Naive B cell (primary cell): ENCODE data around the gene BRK1. TPM values are rescaled to one million over a fixed set of nuclear protein-coding genes. Genes with fewer than 3 reads are reported as not detected.
"Not testable (repeated sequence)": the region's sequence is repeated elsewhere in the genome, so short reads cannot be mapped to it uniquely, and the experiment has no call there.

ENCODE experiments used
- ATAC-seq, 2 donors: fragments of 150-1000 bp; cut with Tn5 transposase; 2 replicates each; pipeline ENCODE4 v1.10.0; 2021; ENCODE audit warnings: low read depth in 2 of 2, mild to moderate bottlenecking in 2 of 2, moderate library complexity in 2 of 2
- DNase-seq: peaks from one replicate; pipeline ENCODE4 v3.0.0; 2022
- H3K27ac Mint-ChIP-seq, 6 donors: one replicate each; pipeline ENCODE4 v1.8.0; 2020 to 2022; ENCODE audit warnings: mild to moderate bottlenecking in 6 of 6, mixed read lengths in 6 of 6, moderate library complexity in 5 of 6, inconsistent platforms in 2 of 6
- H3K27me3 Mint-ChIP-seq, 3 donors: one replicate each; pipeline ENCODE4 v1.8.0; 2021 to 2022; ENCODE audit warnings: mixed read lengths in 3 of 3, mild to moderate bottlenecking in 1 of 3
- H3K36me3 Mint-ChIP-seq, 2 donors: one replicate each; pipeline ENCODE4 v1.8.0; 2020 to 2022; ENCODE audit warnings: mixed read lengths in 2 of 2, inconsistent platforms in 1 of 2, mild to moderate bottlenecking in 1 of 2
- H3K4me1 Mint-ChIP-seq, 3 donors: one replicate each; pipeline ENCODE4 v1.8.0; 2020 to 2022; ENCODE audit warnings: mixed read lengths in 3 of 3, inconsistent platforms in 1 of 3, mild to moderate bottlenecking in 1 of 3, moderate library complexity in 1 of 3
- H3K4me3 Mint-ChIP-seq, 8 donors: one replicate each; pipeline ENCODE4 v1.8.0; 2020 to 2022; ENCODE audit warnings: mild to moderate bottlenecking in 8 of 8, mixed read lengths in 8 of 8, moderate library complexity in 8 of 8, inconsistent platforms in 2 of 8
- H3K9me3 Mint-ChIP-seq, 7 donors: one replicate each; pipeline ENCODE4 v1.8.0; 2020 to 2022; ENCODE audit warnings: mixed read lengths in 7 of 7, mild to moderate bottlenecking in 5 of 7, inconsistent platforms in 2 of 7, moderate library complexity in 1 of 7
- polyA plus RNA-seq, 6 donors: library from polyadenylated mRNA; unstranded; fragments of 300-500 nt; fragmentation: Illumina TruSeq; gene quantifications; one replicate each; pipeline ENCODE4 v1.2.3, GENCODE V29; 2021; ENCODE audit warnings: low read depth in 6 of 6

The BRK1 gene
- polyA plus RNA-seq, 6 donors from 2014 or later, result 274 to 374 (median 312) TPM

DNA sequence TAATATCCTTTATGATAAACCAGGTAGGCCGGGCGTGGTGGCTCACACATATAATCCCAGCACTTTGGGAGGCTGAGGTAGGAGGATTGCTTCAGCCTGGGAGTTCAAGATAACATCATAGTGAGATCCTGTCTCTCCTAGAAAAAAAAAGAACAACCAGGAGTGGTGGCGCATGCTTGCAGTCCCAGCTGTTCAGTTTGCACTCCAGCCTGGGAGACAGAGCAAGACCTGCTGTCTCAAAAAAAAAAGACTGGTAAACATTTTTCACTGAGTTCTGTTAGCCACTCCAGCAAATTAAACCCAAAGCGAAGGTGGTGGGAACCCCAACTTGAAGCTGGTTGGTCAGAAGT is 39.6 kb downstream of the BRK1 start:
- Mint-ChIP-seq H3K27ac (peak overlapping the region in 1 of 6 donors; percentile 68), H3K4me1 (peaks cover 0 to 4% (median 1%) of the 10 kb centered on the region in 3 donors), H3K9me3 (no peaks in the 10 kb centered on the region), H3K36me3 (peaks cover 1 to 5% of the 10 kb centered on the region in 2 donors), H3K4me3 (peak overlapping the region in 1 of 8 donors; percentile 22), H3K27me3 (no peaks in the 10 kb centered on the region)
- DNase-seq (no peak), ATAC-seq (no peak)

DNA sequence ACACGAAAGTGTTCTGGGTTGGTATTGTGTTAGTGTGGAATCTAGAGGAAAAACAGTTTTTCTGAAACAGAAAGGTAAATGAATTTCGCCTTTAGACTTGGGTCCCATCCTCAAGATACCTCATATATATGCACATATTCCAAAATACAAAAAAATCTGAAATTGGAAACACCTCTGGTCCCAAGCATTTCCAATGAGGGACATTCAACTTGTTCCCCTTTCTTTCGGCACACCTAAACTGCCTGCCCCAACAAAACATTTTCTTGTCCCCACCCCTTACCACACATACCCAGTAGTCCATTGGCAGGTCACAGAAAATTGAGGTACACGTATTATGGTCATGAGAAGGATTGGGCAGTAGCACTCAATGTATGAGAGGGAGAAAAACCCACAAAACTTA is 40.2 kb downstream of the BRK1 start:
- no peak for DNase-seq
- no peak overlapping the region for H3K4me3 Mint-ChIP-seq
- H3K4me1 Mint-ChIP-seq, result no peaks in the 10 kb centered on the region
- ATAC-seq, result no peak
- H3K27me3 Mint-ChIP-seq, result no peaks in the 10 kb centered on the region
- no peaks in the 10 kb centered on the region for H3K9me3 Mint-ChIP-seq
- H3K36me3 Mint-ChIP-seq, result peaks cover 0 to 5% of the 10 kb centered on the region in 2 donors
- H3K27ac Mint-ChIP-seq, result peak overlapping the region in 2 of 6 donors; percentile 26 to 53

DNA sequence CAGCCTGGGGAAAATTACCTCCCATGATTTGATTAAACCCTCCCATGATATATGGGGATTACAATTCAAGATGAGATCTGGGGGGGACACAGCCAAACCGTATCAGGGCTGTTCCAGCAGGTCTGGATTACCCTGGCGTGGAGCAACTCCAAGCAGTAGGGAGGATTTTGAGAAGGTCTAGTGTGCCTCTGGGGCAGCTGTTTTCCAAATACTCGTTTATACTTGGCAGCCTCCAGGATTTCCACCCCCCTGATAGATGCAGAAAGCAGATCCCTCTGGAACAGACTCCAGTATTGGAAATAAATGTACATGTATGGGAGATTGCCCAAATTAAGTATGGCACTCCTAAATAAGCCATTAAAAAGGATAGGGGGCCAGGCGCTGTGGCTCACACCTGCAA is 41.6 kb downstream of the BRK1 start:
- no peak for ATAC-seq
- H3K27me3 Mint-ChIP-seq, result no peaks in the 10 kb centered on the region
- no peak overlapping the region for H3K4me3 Mint-ChIP-seq
- peaks cover 0 to 3% (median under 1%) of the 10 kb centered on the region in 3 donors for H3K4me1 Mint-ChIP-seq
- no peaks in the 10 kb centered on the region for H3K36me3 Mint-ChIP-seq
- H3K9me3 Mint-ChIP-seq, result no peaks in the 10 kb centered on the region
- DNase-seq, result no peak
- peak overlapping the region in 1 of 6 donors; percentile 12 for H3K27ac Mint-ChIP-seq

DNA sequence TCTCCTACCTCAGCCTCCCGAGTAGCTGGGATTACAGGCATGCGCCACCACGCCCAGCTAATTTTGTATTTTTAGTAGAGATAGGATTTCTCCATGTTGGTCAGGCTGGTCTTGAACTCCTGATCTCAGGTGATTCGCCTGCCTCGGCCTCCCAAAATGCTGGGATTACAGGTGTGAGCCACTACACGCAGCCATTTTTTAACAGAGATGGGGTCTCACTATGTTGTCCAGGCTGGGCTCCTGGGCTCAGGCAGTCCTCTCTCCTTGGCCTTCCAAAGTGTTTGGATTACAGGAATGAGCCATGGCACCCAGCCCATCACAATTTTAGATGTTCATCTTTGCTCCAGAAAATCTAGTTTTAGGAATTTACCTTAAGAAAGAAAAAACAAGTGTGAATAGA is 43.1 kb downstream of the BRK1 start:
- DNase-seq, H3K4me3 Mint-ChIP-seq, ATAC-seq, H3K27me3 Mint-ChIP-seq, H3K27ac Mint-ChIP-seq, H3K9me3 Mint-ChIP-seq, H3K36me3 Mint-ChIP-seq: not testable (repeated sequence)
- H3K4me1 Mint-ChIP-seq, result peaks cover 0 to 12% (median 6%) of the 10 kb centered on the region in 3 donors

DNA sequence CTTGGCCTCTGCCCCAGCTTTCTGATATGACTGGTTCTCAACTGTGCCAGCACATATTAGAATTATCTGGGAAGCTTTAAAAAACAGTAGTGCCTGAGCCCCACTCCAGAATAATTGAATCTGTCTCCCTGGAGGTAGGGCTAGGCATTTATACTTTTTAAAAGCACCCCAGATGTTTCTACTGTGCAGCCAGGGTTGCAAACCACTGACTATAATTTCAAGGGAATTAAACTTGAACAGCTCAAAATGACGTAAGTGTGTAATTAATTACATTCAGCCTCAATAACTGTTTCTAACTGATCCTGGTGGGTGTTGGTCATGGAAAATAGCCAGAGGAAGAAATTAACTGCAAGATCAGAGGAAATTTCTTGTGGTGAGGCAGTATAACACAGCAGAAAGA is 44.9 kb downstream of the BRK1 start:
- DNase-seq (no peak), ATAC-seq (no peak)
- Mint-ChIP-seq H3K4me1 (peaks cover 0 to 19% (median 6%) of the 10 kb centered on the region in 3 donors), H3K36me3 (no peaks in the 10 kb centered on the region), H3K9me3 (no peaks in the 10 kb centered on the region), H3K27me3 (no peaks in the 10 kb centered on the region), H3K27ac (no peak overlapping the region), H3K4me3 (no peak overlapping the region)

DNA sequence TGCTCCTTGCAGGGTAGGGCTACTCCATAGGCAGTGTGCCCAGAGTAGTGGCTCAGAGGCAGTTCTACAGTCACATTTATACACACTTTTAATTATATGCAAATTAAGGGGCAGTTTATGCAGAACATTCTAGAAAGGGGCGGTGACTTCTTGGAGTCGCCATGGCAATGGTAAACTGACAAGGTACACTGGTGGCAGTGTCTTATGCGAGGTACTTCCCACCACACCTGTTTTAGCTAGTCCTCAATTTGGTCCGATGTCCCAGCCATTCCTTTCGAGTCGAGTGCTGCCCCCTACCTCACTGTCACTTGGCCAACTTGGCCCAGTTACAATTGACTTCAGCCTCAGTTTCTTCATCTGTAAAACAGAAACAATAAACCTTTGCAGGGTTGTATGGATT is 45.5 kb downstream of the BRK1 start:
- H3K27ac Mint-ChIP-seq, result no peak overlapping the region

DNA sequence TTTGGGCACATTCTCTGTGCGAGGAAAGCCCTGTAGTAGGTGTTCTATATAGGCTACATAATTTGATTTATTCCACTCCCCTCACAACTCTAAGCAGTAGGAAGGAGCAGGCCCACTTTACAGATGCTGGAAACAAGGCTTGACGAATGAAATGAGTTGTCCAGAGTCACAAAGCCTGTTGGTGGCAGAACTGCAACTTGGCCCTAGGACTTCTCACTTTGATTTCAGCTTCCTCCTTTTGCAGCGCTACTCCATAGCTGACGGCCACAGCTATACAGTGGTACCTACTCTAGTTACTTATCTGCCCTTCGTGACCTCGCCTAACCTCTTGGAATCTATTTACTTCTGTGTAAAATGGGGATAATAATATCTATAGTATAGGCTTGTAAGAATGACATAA is 46.7 kb downstream of the BRK1 start:
- no peak for DNase-seq
- Mint-ChIP-seq H3K27ac (no peak overlapping the region), H3K4me1 (peaks cover 8 to 36% (median 12%) of the 10 kb centered on the region in 3 donors), H3K27me3 (no peaks in the 10 kb centered on the region), H3K4me3 (peak overlapping the region in 1 of 8 donors; percentile 60), H3K9me3 (no peaks in the 10 kb centered on the region), H3K36me3 (no peaks in the 10 kb centered on the region)
- ATAC-seq, result peak in 1 of 2 donors; percentile 31

More for the DNA sequence above, 45.5 kb downstream of the BRK1 start:
- no peaks in the 10 kb centered on the region for H3K36me3 Mint-ChIP-seq
- no peak for DNase-seq
- H3K27me3 Mint-ChIP-seq, result no peaks in the 10 kb centered on the region
- no peaks in the 10 kb centered on the region for H3K9me3 Mint-ChIP-seq
- H3K4me3 Mint-ChIP-seq, result no peak overlapping the region
- H3K4me1 Mint-ChIP-seq, result peaks cover under 1 to 24% (median 6%) of the 10 kb centered on the region in 3 donors
- no peak for ATAC-seq

DNA sequence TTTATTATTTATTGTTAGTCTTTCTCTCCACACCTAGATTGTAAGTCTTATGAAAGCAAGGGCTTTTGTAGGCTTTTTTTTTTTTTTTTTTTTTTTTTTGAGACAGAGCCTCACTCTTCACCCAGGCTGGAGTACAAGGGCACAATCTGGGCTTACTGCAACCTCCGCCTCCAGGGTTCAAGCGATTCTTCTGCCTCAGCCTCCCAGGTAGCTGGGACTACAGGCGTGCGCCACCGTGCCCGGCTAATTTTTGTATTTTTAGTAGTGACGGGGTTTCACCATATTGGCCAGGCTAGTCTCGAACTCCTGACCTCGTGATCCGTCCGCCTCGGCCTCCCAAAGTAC is 48.7 kb downstream of the BRK1 start:
- DNase-seq, H3K9me3 Mint-ChIP-seq, H3K27me3 Mint-ChIP-seq, ATAC-seq, H3K36me3 Mint-ChIP-seq: not testable (repeated sequence)
- H3K4me1 Mint-ChIP-seq, result peaks cover 13 to 55% (median 18%) of the 10 kb centered on the region in 3 donors
- peak overlapping the region in 2 of 6 donors; percentile 53 to 67 for H3K27ac Mint-ChIP-seq
- H3K4me3 Mint-ChIP-seq, result peak overlapping the region; percentile 65 to 92 (median 82)

DNA sequence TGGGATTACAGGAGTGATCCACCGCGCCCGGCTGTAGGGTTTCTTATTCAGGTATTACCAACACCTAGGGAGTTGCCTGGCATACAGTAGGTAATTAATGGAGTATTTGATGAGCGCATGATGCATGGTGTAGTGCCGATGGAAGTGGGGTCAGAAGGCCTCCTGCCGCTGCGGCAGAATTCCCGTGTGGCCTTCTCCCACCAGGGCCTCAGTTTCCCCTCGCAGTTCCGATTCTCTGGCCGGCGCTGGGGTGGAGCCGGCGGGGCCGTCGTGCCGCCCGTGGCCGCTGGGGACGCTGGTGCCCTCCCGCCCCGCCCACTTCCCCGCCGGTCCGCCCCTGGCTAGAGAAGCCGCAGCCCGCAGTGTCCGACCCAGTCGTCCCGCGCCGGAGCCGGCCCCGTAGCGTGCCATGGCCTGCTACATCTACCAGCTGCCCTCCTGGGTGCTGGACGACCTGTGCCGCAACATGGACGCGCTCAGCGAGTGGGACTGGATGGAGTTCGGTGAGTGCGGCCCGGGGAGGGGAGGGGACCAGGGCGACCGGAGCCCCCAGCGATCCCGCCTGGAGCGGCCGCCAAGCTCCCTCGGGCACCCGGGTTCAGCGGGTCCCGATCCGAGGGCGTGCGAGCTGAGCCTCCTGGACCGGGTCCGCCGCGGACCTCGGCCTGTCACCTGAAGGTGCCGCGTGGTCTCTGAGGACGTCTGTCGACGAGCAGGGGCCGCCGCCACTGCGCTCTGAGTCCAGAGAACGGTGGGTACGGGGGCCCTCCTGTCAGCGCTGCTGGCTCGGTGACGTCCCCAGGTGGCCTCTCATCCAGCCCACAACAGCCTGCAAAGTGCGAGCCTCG is 49.3 kb downstream of the BRK1 start, which contains the start of gene IRAK2:
Gene IRAK2 (plus strand): TSS at position 374 of the 848 bp plus-strand sequence. CDS start 36 bp downstream, at position 410.
- Mint-ChIP-seq H3K4me1 (peaks cover 13 to 59% (median 18%) of the 10 kb centered on the region in 3 donors), H3K36me3 (peaks cover 5 to 10% of the 10 kb centered on the region in 2 donors), H3K27ac (peak within 1 kb of the TSS; percentile 42 to 86 (median 76)), H3K27me3 (no peaks in the 10 kb centered on the region), H3K4me3 (peak within 1 kb of the TSS; percentile 75 to 94 (median 91)), H3K9me3 (peaks cover 0 to 7% (median 7%) of the 10 kb centered on the region in 7 donors)
- ATAC-seq (peak; percentile 84 to 87), DNase-seq (peak; percentile 64)

DNA sequence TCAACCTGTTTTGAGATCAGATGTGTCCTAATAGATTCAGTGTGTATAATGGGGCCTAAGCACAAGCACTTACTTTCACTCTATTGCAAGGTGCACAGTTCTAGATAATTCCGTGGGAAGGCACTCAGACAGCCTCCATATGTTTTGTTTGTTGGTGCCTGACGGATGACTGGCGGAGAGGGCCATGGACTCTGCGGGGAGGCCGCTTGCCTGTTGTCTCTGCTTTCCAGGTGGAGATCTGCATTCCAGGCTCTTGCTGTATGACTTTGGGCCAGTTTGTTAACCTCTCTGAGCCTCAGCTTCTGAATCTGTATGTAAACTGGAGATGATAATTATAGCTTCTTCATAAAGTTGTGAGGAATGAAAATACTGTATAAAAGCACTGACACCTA is 50.7 kb downstream of the BRK1 start:
- Mint-ChIP-seq H3K36me3 (peaks cover 5 to 10% of the 10 kb centered on the region in 2 donors), H3K4me3 (peak overlapping the region; percentile 63 to 94 (median 82)), H3K27me3 (no peaks in the 10 kb centered on the region), H3K27ac (peak overlapping the region in 2 of 6 donors; percentile 74 to 78), H3K4me1 (peaks cover 24 to 74% (median 32%) of the 10 kb centered on the region in 3 donors), H3K9me3 (peaks cover 0 to 8% (median 7%) of the 10 kb centered on the region in 7 donors)
- no peak for DNase-seq
- ATAC-seq, result no peak

DNA sequence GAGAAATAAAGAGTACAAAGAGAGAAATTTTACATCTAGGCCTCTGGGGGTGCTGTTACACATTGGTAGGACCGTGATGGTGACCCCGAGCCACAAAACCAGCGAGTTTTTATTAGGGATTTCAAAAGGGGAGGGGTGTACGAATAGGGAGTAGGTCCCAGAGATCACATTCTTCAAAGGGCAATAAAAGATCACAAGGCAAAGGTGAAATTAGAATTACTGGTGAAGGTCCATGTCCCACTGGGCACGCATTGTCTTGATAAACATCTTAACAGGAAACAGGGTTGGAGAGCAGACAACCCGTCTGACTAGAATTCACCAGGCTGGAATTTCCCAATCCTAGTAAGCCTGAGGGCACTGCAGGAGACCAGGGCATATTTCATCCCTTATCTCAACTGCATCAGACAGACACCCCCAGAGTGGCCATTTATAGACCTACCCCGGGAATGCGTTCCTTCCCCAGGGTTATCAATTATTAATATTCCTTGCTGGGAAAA is 53.6 kb downstream of the BRK1 start:
- Mint-ChIP-seq H3K27ac (peak overlapping the region in 2 of 6 donors; percentile 42 to 82), H3K9me3 (peaks cover 0 to 8% (median 7%) of the 10 kb centered on the region in 7 donors), H3K4me1 (peaks cover 25 to 78% (median 28%) of the 10 kb centered on the region in 3 donors), H3K4me3 (peak overlapping the region in 3 of 8 donors; percentile 6 to 68 (median 59)), H3K27me3 (no peaks in the 10 kb centered on the region), H3K36me3 (peaks cover 5 to 10% of the 10 kb centered on the region in 2 donors)
- DNase-seq, result no peak
- no peak for ATAC-seq

DNA sequence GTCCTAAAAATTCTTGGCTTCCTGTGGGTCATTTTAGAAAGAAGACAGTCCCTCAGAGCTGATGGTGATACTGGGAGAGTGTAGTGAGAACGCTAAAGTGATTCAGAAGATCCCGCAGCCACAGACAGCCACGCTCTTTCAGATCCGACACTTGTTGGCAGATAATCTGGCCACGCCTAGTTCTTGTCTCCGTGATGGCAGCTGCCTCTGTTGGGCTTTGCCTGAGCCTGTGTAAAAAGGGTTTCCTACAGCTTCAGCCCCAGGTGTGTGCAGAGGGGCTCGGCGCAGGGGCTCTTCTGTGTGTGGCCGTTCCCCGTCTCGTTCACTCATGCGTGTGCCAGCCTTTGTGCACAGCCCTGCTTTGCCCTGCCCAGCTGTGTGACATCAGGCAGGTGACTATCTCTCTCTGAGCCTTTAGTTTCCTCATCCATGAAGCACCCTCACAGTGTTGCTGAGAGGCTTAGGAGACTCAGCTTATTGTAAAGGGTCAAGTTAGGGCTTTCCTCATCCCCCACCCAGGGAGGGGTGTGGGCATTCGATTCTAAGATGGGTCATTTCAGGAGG is 55.5 kb downstream of the BRK1 start:
- H3K27ac Mint-ChIP-seq, result peak overlapping the region in 4 of 6 donors; percentile 61 to 83 (median 72)
- H3K4me3 Mint-ChIP-seq, result peak overlapping the region in 2 of 8 donors; percentile 15 to 30
- peaks cover 0 to 8% (median 7%) of the 10 kb centered on the region in 7 donors for H3K9me3 Mint-ChIP-seq
- no peaks in the 10 kb centered on the region for H3K27me3 Mint-ChIP-seq
- peaks cover 24 to 71% (median 27%) of the 10 kb centered on the region in 3 donors for H3K4me1 Mint-ChIP-seq
- DNase-seq (no peak), ATAC-seq (peak; percentile 48 to 71)
- peaks cover 8 to 10% of the 10 kb centered on the region in 2 donors for H3K36me3 Mint-ChIP-seq

DNA sequence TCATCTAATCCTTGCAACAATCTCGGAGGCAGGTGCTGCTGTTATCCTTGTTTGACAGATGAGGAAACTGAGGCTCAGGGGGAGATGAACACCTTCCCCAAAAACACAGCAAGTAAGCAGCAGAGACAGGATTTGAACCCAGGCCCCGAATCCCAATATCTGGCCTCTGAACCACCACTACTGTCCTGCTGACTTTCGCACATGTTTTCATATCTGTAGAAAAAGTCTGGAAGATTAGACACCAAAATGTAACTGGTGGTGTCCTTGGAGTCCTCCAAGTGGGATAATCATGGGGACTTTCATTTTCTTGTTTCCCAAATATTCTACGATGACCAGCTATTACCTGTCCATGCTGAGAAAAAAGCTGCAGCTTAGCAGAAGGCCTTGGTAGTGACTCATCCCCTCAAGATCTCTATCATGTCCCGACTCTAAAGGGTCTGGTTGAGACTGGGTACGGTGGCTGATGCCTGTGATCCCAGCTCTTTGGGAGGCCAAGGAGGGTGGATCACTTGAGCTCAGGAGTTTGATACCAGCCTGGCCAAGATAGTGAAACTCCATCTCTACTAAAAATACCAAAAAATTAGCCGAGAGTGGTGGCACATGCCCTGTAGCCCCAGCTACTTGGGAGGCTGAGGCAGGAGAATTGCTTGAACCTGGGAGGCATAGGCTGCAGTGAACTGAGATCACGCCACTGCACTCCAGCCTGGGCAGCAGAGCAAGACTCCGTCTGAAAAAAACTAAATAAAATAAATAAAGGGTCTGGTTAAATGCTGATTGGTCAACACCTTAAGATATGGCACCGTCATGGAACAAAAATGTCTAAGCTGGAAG is 57.8 kb downstream of the BRK1 start:
- DNase-seq (no peak), ATAC-seq (no peak)
- no peaks in the 10 kb centered on the region for H3K27me3 Mint-ChIP-seq
- peaks cover 0 to 8% (median 7%) of the 10 kb centered on the region in 7 donors for H3K9me3 Mint-ChIP-seq
- peak overlapping the region in 1 of 8 donors; percentile 66 for H3K4me3 Mint-ChIP-seq
- H3K4me1 Mint-ChIP-seq, result peaks cover 16 to 49% (median 22%) of the 10 kb centered on the region in 3 donors
- peaks cover 9 to 10% of the 10 kb centered on the region in 2 donors for H3K36me3 Mint-ChIP-seq
- H3K27ac Mint-ChIP-seq, result peak overlapping the region; percentile 9 to 82 (median 59)
